ENCODE results near the gene CDC25C.
A peak's percentile ranks its signal among the peaks of the same experiment; 100 is the strongest.

Gene CDC25C

DNA sequence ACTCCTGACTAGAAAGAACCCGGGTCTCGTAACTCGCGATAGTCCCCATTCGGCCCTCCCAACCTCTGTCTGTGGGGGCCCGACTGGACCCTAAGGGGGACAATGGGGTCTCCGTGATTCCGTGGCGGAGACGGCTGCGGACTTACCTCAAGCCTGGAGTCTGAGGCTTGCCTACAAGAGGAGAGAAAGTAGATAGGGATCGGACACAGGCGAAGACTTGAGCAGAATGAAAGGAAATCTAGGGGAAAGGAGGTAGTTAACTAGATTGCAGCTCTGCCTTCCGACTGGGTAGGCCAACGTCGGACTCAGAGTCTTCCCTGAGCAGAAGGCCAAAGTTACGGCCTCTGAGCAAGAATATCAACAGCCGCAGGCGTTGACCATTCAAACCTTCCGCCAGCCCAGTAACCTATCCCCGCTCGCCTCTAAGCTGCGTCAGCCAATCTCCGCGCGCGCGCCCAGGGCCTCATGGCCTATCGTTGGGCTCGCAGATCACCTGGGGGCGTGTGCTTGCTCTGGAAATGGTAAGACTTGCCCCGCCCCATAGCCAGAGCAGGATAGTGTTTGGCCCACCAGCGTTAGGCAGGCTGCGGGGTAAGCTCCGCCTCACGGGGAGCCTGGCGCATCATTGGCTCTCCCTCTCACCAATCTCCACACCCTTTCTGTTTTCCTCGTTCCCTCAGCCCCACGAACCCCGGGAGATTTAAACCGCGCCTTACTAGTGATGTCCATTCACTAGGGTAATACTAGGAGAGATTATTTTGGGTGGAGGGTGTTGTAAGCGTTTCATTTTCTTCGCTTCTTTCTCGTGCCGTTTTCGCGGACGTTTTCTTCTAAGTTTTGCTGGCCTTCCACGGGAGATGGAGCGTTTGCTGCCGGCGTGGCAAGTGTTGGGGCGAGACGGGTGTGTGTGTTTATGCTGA, at the start of gene CDC25C:
Gene CDC25C (minus strand): TSS at position 356 of the 920 bp plus-strand sequence. CDS start 624 bp downstream, outside the sequence.
- peak; percentile 98 for DNase-seq

- DNase-seq: no peak
Observed at GRCh38 chr5:138372653-138373052, 41.0 kb upstream of the CDC25C start.

GRCh38 chr5:138372225-138372624, 40.6 kb upstream of the CDC25C start:
- no peak for DNase-seq

GRCh38 chr5:138371454-138371853, 39.9 kb upstream of the CDC25C start:
- DNase-seq: no peak

DNA sequence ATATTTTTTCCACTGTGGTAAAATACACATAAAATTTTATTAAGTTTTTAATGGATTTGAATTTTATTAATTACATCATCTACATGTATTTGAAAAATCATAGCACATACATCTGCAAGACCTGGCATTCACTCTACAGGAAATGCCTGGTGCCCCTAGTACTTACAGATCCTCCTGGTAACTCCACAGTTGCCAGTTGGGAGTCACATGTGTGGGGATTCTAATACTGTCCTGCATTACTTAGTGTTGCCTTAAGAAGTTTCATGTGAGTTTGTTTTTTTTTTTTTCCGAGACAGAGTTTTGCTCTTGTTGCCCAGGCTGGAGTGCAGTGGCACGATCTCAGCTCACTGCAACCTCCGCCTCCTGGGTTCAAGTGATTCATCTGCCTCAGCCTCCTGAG, 38.9 kb upstream of the CDC25C start:
- DNase-seq: no peak

DNA sequence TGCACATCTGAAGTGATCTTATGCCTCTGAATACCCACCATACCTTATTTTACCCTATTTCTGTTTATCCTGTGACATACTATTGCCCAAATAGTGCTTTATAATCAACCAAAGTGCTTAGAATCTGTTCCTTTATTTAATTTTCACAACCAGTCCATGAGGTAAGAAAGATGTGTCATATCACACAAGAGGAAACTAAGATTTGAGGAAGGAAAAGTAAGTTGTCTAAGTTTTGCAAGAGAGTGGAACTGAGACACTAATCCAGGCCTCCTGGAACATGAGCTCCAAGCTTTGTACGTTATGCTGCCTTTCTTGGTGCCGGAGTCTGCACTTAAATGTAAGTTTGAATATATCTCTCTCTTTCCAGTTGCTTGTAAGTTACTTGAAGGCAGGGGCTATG, 38.1 kb upstream of the CDC25C start:
- DNase-seq: no peak

- DNase-seq: no peak
Observed at GRCh38 chr5:138369261-138369660, 37.7 kb upstream of the CDC25C start.

- no peak for DNase-seq
Observed at GRCh38 chr5:138366632-138367382, 35.2 kb upstream of the CDC25C start.

GRCh38 chr5:138364576-138364975, 33.0 kb upstream of the CDC25C start:
- no peak for DNase-seq

DNA sequence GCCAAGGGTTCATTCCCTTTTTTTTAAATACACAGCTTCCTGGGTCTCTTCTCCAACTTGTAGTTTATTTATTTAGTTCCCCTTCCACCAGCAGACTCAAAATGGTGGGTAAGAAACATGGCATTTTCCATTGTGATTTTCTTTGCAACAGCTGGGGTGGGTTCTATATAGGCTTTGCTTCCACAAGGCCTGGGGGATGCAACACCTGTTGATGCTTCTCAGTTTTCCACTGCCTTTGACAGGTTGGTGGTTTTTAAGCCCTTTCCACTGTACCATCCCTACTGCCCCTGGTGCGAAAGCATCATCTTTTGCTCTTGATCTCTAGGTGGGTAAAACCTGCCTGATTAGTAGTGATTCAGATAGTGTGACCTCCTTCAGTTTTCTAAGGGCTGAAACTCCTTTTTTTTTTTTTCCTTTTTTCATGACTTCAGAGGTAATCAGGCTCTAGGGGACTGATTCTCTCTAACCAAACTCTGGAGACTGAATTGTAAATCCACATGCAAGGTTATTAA, 29.4 kb upstream of the CDC25C start:
- no peak for DNase-seq

- no peak for DNase-seq
Observed at GRCh38 chr5:138359621-138360020, 28.0 kb upstream of the CDC25C start.

DNA sequence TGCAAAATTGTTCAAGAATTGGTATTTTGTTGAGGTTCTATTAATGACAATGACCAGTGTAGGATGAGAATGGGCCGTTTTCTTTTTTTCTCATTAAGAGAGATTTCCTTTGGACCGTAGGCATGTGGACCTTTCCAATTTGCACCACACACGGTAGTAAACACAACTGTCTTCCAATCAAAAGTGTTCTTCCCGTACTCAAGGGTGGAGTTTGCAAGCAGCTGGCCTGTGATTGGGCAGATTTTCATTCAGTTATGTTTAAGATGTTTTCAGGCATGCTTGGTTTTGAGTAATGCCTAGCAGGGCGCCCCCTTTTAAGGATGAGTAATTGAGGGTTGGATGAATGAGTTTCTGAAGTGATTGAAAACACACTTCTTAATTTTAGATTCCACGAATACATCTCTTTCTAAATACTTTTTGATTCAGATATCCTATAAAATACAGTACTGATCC, 23.3 kb upstream of the CDC25C start:
- peak; percentile 65 for DNase-seq

GRCh38 chr5:138354387-138354786, 22.8 kb upstream of the CDC25C start:
- DNase-seq: no peak

DNA sequence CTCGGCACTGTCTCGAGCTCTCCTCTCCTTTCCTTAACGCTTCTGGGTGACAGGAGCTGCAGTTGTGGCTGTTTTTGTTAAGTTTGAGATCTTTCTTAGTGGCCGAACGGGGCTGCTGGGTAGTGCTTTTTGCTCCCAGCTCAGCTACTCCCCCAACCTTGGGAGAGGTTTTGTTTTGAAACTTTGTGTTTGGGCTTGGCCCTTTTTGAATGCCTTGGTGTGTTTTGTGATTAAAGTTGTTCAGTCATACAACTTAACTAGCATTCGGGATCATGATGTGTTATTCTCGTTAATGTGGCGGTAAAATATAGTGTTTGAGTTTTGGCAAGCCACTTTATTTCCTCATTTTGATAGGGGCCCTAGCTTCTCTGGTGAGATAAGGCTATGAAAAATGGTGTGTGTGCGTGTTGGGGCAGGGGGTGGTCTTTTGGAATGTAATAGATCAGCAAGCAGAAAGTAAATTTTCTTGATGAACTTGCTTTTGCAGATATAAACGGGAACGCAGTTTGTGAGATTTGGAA, 22.0 kb upstream of the CDC25C start:
- no peak for DNase-seq

DNA sequence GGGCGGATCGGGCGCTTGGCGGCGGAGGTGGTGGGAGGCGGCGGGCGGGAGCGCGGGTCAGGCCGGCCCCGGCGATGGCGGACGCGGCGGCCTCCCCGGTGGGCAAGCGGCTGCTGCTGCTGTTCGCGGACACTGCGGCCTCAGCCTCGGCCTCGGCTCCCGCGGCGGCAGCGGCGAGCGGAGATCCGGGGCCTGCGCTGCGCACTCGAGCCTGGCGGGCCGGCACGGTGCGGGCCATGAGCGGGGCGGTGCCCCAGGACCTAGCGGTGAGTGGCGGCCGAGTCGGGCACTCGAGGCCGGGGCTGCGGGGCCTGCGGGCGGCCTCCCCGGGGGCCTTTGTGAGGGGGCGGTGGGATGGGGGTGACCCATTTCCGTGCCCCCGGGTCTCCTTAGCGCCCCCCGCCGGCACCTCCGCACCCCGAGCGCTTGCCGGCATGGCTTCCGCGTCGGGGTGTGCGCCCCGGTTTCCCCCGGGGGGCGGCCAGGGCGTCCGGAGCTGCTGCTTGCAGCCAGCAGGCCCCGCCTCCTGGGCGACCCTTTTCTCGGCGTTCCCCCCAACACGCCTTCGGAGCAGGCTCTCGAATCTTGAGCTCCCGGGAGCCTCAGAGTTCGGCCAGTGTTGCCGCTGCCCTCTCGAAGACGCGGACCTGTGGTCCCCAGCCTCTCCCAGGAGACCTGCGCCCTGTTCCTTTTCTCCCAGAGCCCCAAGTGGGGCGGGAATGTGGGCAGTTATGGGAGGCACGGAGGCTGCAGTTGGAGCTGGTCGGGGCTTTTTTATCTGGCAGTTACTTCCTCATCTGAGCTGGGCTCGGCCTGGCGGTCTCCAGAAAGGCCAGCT, 21.3 kb upstream of the CDC25C start:
- DNase-seq: peak; percentile 82

- DNase-seq: peak; percentile 90
Observed at GRCh38 chr5:138352071-138352721, 20.6 kb upstream of the CDC25C start, which contains the start of gene KDM3B. Gene KDM3B (plus strand): TSS chr5:138352685. CDS start chr5:138352796, 111 bp downstream.

DNA sequence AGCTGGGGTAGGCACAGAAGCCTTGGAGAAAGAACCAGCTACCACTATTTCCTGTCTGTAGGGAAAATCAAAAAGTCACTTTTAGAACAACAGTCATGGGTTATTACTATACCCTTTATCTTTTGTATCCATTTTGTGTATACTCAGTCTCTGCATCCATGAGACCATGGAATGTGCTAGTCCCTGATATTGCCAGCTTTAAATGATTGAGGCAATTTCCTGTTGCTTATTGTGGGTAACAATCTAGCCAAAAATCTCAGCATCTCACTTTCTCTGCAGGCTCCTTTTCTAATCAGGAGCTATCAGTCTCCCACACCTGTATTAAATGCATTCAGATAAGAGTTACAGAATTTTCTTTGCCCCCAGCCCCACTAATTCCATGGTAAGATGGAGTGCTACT, 19.9 kb upstream of the CDC25C start:
- no peak for DNase-seq

DNA sequence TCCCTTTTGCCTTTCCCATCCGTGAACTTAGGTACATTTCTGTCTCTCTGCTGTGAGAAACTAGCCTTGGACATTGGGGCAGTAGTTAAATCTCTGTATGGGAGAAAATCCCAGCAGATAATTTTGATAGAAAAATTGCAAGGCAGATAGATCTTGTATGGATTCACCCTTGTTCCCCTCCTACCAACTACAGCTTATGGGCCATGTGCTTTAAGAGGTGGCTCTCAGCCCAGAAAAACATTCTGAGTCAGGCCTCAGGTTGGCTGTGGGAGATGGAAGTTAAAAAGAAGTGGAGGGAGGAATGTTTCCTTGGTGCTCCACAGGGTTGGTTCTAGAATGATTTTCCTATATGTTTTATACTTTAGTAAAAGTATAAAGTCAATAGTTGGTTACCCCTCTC, 19.5 kb upstream of the CDC25C start:
- no peak for DNase-seq

DNA sequence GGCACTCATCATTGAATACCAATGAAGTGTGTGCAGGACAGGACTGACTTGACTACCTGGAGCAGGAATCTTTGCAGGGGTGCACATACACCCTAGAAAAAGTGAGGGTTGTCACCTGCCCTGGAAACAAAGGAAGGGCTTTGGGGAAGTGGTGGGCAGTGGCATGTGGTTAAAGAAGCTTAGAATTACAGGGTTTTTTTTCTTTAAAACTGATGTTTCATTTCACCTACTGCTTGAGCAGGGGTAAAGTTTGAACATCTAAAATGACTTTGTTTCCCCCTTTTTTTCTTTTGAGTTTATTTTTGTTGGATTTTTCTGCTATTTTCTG, 18.9 kb upstream of the CDC25C start:
- no peak for DNase-seq

GRCh38 chr5:138349852-138350562, 18.4 kb upstream of the CDC25C start:
- DNase-seq: no peak

- no peak for DNase-seq
Observed at GRCh38 chr5:138346889-138347288, 15.3 kb upstream of the CDC25C start.
